Measurements from ENCODE around the gene PHOSPHO1. TPM values are rescaled to one million over a fixed set of nuclear protein-coding genes. Genes with fewer than 3 reads are reported as not detected.

Gene PHOSPHO1
- total RNA-seq, 2 donors from 2014 or later: not detected

Other genes with a start within 250 kb of the PHOSPHO1 start
- gene IGF2BP1, start 233.4 kb downstream of the PHOSPHO1 start, total RNA-seq: under 1 TPM in 1 of 2 donors, not detected in 1; 0.40 TPM
- 10 to 100 TPM; 45.0 to 99.9 TPM for gene B4GALNT2, start 98.0 kb downstream of the PHOSPHO1 start, total RNA-seq
- gene GNGT2, start 20.2 kb downstream of the PHOSPHO1 start, total RNA-seq: 1 to 10 TPM; 1.3 to 1.4 TPM
- 1 to 10 TPM; 3.4 to 7.6 TPM for gene ABI3, start 20.1 kb downstream of the PHOSPHO1 start, total RNA-seq
- 10 to 100 TPM; 52.4 to 53.2 TPM for gene ZNF652, start 131.5 kb upstream of the PHOSPHO1 start, total RNA-seq
- 100 to 1,000 TPM; 213 to 244 TPM for gene PHB1, start 184.1 kb upstream of the PHOSPHO1 start, total RNA-seq

Data from left colon (tissue), 2 donors.